ENCODE results near the gene TMEM229B.

DNA sequence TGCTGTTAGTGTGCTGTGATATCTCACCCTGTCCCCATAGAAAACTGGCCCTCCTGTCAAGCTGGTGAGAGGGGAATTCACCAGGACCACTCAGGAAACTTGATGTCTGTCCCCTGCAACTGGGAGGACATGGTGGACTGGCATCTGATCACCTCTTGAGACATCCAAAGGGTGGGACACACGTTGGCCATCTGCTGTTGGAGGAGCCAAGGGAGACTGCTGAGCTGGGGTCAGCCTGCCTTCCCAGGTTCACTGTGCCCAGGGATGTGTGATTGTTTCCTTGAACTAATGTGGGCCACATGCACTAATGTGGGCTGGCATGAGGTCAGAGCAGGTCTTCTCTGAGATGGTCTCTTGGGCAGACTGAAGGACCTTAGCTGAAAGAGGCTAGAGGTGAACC, 16.7 kb upstream of the TMEM229B start:
- TF ChIP-seq, protein P1, sequence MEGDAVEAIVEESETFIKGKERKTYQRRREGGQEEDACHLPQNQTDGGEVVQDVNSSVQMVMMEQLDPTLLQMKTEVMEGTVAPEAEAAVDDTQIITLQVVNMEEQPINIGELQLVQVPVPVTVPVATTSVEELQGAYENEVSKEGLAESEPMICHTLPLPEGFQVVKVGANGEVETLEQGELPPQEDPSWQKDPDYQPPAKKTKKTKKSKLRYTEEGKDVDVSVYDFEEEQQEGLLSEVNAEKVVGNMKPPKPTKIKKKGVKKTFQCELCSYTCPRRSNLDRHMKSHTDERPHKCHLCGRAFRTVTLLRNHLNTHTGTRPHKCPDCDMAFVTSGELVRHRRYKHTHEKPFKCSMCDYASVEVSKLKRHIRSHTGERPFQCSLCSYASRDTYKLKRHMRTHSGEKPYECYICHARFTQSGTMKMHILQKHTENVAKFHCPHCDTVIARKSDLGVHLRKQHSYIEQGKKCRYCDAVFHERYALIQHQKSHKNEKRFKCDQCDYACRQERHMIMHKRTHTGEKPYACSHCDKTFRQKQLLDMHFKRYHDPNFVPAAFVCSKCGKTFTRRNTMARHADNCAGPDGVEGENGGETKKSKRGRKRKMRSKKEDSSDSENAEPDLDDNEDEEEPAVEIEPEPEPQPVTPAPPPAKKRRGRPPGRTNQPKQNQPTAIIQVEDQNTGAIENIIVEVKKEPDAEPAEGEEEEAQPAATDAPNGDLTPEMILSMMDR (IDR thresholded peaks at IDR 0.05) = no peak
- no peak for TF ChIP-seq ZFX (IDR thresholded peaks at IDR 0.05; ENCODE audit: borderline replicate concordance)

All from 22Rv1 (cell line).